GM19023 (cell line): ENCODE results near the gene TMEM178A.

Experiments
- ATAC-seq: cut with Tn5 transposase; IDR thresholded peaks from one replicate; pipeline ENCODE4 v1.9.1; 2021; ENCODE audit warnings: mild to moderate bottlenecking, moderate library complexity; ENCODE audit not compliant: unreplicated experiment

Gene TMEM178A

GRCh38 chr2:39736640-39737039 lies 70.9 kb downstream of the TMEM178A start:
- ATAC-seq: no peak

GRCh38 chr2:39737661-39738060 lies 71.9 kb downstream of the TMEM178A start:
- no peak for ATAC-seq

GRCh38 chr2:39738936-39739335 lies 73.2 kb downstream of the TMEM178A start:
- no peak for ATAC-seq

GRCh38 chr2:39739386-39739785 lies 73.7 kb downstream of the TMEM178A start:
- ATAC-seq: no peak

- ATAC-seq: no peak
Measured at GRCh38 chr2:39741871-39742270, 76.2 kb downstream of the TMEM178A start.

GRCh38 chr2:39743269-39743776 lies 77.6 kb downstream of the TMEM178A start:
- ATAC-seq: no peak

GRCh38 chr2:39755466-39755865 lies 89.7 kb downstream of the TMEM178A start:
- no peak for ATAC-seq

GRCh38 chr2:39757156-39757555 lies 91.4 kb downstream of the TMEM178A start:
- ATAC-seq: no peak

GRCh38 chr2:39762448-39762847 lies 96.7 kb downstream of the TMEM178A start:
- ATAC-seq: no peak
